Neutrophil (primary cell): ENCODE data around the gene NCDN.

ENCODE experiments used
- H3K27ac ChIP-seq: fragments of 200-600 bp; sonication (generic); 2 replicates; pipeline ENCODE4 v1.5.1; 2016; ENCODE audit warnings: mild to moderate bottlenecking, moderate library complexity
- H3K27me3 ChIP-seq: fragments of 200-600 bp; sonication (generic); 2 replicates; pipeline ENCODE4 v1.6.0; 2016; ENCODE audit warnings: mild to moderate bottlenecking
- H3K36me3 ChIP-seq: fragments of 200-600 bp; sonication (generic); 2 replicates; pipeline ENCODE4 v1.5.1; 2017
- H3K4me1 ChIP-seq, 2 experiments: fragments of 200-600 bp in 1 of 2; sonication (generic) in 1 of 2; 1 replicate in 1 of 2; 2 replicates in 1 of 2; pipeline versions ENCODE4 v1.5.1 to v1.6.1; 2013 to 2016; ENCODE audit warnings: low read depth in 1 of 2, low read length in 1 of 2, mild to moderate bottlenecking in 1 of 2, moderate library complexity in 1 of 2; ENCODE audit not compliant: control insufficient read depth in 1 of 2, insufficient read depth in 1 of 2
- H3K4me3 ChIP-seq, 2 experiments: fragments of 200-600 bp in 1 of 2; sonication (generic) in 1 of 2; 1 replicate in 1 of 2; 2 replicates in 1 of 2; pipeline ENCODE4 v1.5.1; 2013 to 2016; ENCODE audit warnings: low read depth in 1 of 2, low read length in 1 of 2, mild to moderate bottlenecking in 1 of 2, moderate library complexity in 1 of 2
- H3K9me3 ChIP-seq: fragments of 200-600 bp; sonication (generic); 2 replicates; pipeline ENCODE4 v1.5.1; 2016
- CTCF ChIP-seq: fragments of 200-600 bp; sonication (generic); IDR thresholded peaks from 2 replicates; pipeline ENCODE4 v1.5.1; 2016; ENCODE audit warnings: antibody characterized with exemption

NCDN gene

GRCh38 chr1:35532497-35533223 is 24.9 kb upstream of the NCDN start:
- no peak for TF ChIP-seq CTCF
- no peaks in the 10 kb centered on the region for H3K27me3 ChIP-seq
- no peak overlapping the region for H3K4me3 ChIP-seq
- H3K36me3 ChIP-seq = peaks cover 10% of the 10 kb centered on the region
- no peaks in the 10 kb centered on the region for H3K4me1 ChIP-seq
- no peaks in the 10 kb centered on the region for H3K9me3 ChIP-seq
- no peak overlapping the region for H3K27ac ChIP-seq

GRCh38 chr1:35533586-35533985 is 24.0 kb upstream of the NCDN start:
- Histone ChIP-seq H3K4me3 (no peak overlapping the region), H3K36me3 (peaks cover 10% of the 10 kb centered on the region), H3K9me3 (no peaks in the 10 kb centered on the region), H3K4me1 (no peaks in the 10 kb centered on the region), H3K27ac (no peak overlapping the region), H3K27me3 (no peaks in the 10 kb centered on the region)
- no peak for TF ChIP-seq CTCF

GRCh38 chr1:35535243-35535642 is 22.4 kb upstream of the NCDN start:
- Histone ChIP-seq H3K36me3 (peaks cover 10% of the 10 kb centered on the region), H3K9me3 (no peaks in the 10 kb centered on the region), H3K4me3 (no peak overlapping the region), H3K4me1 (peaks cover 15% of the 10 kb centered on the region in 2 experiments), H3K27ac (no peak overlapping the region), H3K27me3 (no peaks in the 10 kb centered on the region)
- TF ChIP-seq CTCF = no peak

GRCh38 chr1:35536556-35537162 is 20.9 kb upstream of the NCDN start:
- H3K36me3 ChIP-seq = peaks cover 8% of the 10 kb centered on the region
- no peaks in the 10 kb centered on the region for H3K9me3 ChIP-seq
- H3K27me3 ChIP-seq = no peaks in the 10 kb centered on the region
- H3K4me1 ChIP-seq = peaks cover 27 to 29% of the 10 kb centered on the region in 2 experiments
- no peak overlapping the region for H3K27ac ChIP-seq
- no peak for TF ChIP-seq CTCF
- no peak overlapping the region for H3K4me3 ChIP-seq

- no peak overlapping the region for H3K4me3 ChIP-seq
- no peaks in the 10 kb centered on the region for H3K9me3 ChIP-seq
- H3K27ac ChIP-seq = no peak overlapping the region
- no peak for TF ChIP-seq CTCF
- peaks cover 30 to 35% of the 10 kb centered on the region in 2 experiments for H3K4me1 ChIP-seq
- H3K27me3 ChIP-seq = no peaks in the 10 kb centered on the region
- H3K36me3 ChIP-seq = peaks cover 3% of the 10 kb centered on the region
These were observed 19.8 kb upstream of the NCDN start for GRCh38 chr1:35537806-35538205.
